IMR-90 (cell line): ENCODE results near the gene CYTH1. TPM values are rescaled to one million over a fixed set of nuclear protein-coding genes. Genes with fewer than 3 reads are reported as not detected.

ENCODE experiments used
- ATAC-seq: fragments of 200-7000 bp; cut with Tn5 transposase; 2 replicates; pipeline ENCODE4 v1.9.1; 2020; ENCODE audit warnings: low read depth, mild to moderate bottlenecking, moderate library complexity
- BruUV-seq: library from RNA; stranded (reverse); fragments of 400-500 nt; replicated peaks from 2 replicates; lab custom pipeline; 2021; lab: Mats Ljungman, UMichigan
- CTCF ChIA-PET: fragments of 300-600 bp; formaldehyde crosslinking; extraction: SDS; loops from one replicate; lab custom pipeline; 2021; ENCODE audit warnings: antibody characterized with exemption; lab: Yijun Ruan, JAX
- POLR2A ChIA-PET: fragments of 300-600 bp; sonication (Branson Sonifier 250); formaldehyde crosslinking; loops from one replicate; lab custom pipeline; 2022; ENCODE audit warnings: antibody characterized with exemption; ENCODE audit not compliant: unreplicated experiment; lab: Charles Lee
- DNase-seq: peaks from one replicate; pipeline ENCODE4 v3.0.0; 2013
- H2AFZ ChIP-seq: replicated peaks from 2 replicates; pipeline ENCODE3; 2013; ENCODE audit warnings: low read length, mild to moderate bottlenecking; ENCODE audit not compliant: poor library complexity
- H2AK5ac ChIP-seq: 2 replicates; pipeline ENCODE4 v1.6.1; 2013; ENCODE audit warnings: low read depth, low read length, inconsistent platforms
- H2AK9ac ChIP-seq: replicated peaks from 2 replicates; pipeline ENCODE3; 2013; ENCODE audit warnings: mild to moderate bottlenecking, low read depth, low read length, moderate library complexity; ENCODE audit not compliant: poor library complexity
- H2BK120ac ChIP-seq: 2 replicates; pipeline ENCODE4 v1.6.1; 2013; ENCODE audit warnings: low read depth, low read length, inconsistent platforms
- H2BK15ac ChIP-seq: 3 replicates; pipeline ENCODE4 v1.6.1; 2013; ENCODE audit warnings: low read depth, low read length, inconsistent platforms
- H2BK20ac ChIP-seq: 2 replicates; pipeline ENCODE4 v1.6.1; 2013; ENCODE audit warnings: low read depth, mild to moderate bottlenecking, inconsistent platforms, low read length, moderate library complexity
- H2BK5ac ChIP-seq: 2 replicates; pipeline ENCODE4 v1.6.1; 2013; ENCODE audit warnings: mild to moderate bottlenecking, low read depth, low read length, inconsistent platforms; ENCODE audit not compliant: poor library complexity, severe bottlenecking
- H3K14ac ChIP-seq: replicated peaks from 2 replicates; pipeline ENCODE4 v1.6.1; 2013; ENCODE audit warnings: low read depth, low read length, inconsistent platforms
- H3K18ac ChIP-seq: 2 replicates; pipeline ENCODE4 v1.6.1; 2013; ENCODE audit warnings: low read depth, low read length, control low read depth
- H3K23ac ChIP-seq: 2 replicates; pipeline ENCODE4 v1.6.1; 2013; ENCODE audit warnings: low read depth, low read length, inconsistent platforms
- H3K27ac ChIP-seq: 2 replicates; pipeline ENCODE4 v1.5.1; 2013; ENCODE audit warnings: mild to moderate bottlenecking, control low read depth, low read length; ENCODE audit not compliant: insufficient read depth
- H3K27me3 ChIP-seq: 2 replicates; pipeline ENCODE4 v1.6.1; 2013; ENCODE audit warnings: low read length; ENCODE audit not compliant: control insufficient read depth, insufficient read depth
- H3K36me3 ChIP-seq: 2 replicates; pipeline ENCODE4 v1.6.1; 2013; ENCODE audit warnings: low read length, mixed read lengths; ENCODE audit not compliant: control insufficient read depth, insufficient read depth
- H3K4ac ChIP-seq: 2 replicates; pipeline ENCODE4 v1.6.1; 2013; ENCODE audit warnings: low read depth, low read length, inconsistent platforms
- H3K4me1 ChIP-seq: 2 replicates; pipeline ENCODE4 v1.6.1; 2013; ENCODE audit warnings: low read length, mixed read lengths; ENCODE audit not compliant: control insufficient read depth, insufficient read depth
- H3K4me2 ChIP-seq: 2 replicates; pipeline ENCODE4 v1.6.1; 2013; ENCODE audit warnings: low read depth, mild to moderate bottlenecking, control low read depth, low read length, moderate library complexity
- H3K4me3 ChIP-seq: 2 replicates; pipeline ENCODE4 v1.5.1; 2013; ENCODE audit warnings: low read depth, mild to moderate bottlenecking, control low read depth, low read length, moderate library complexity; ENCODE audit not compliant: insufficient read depth
- H3K56ac ChIP-seq: 2 replicates; pipeline ENCODE4 v1.6.1; 2013; ENCODE audit warnings: low read length, inconsistent platforms; ENCODE audit not compliant: insufficient read depth; ENCODE audit errors: extremely low read depth
- H3K79me1 ChIP-seq, 2 experiments: 2 replicates each; pipeline ENCODE4 v1.6.1; 2013; ENCODE audit warnings: low read length in 2 of 2, inconsistent platforms in 1 of 2, low read depth in 1 of 2
- H3K9ac ChIP-seq: 2 replicates; pipeline ENCODE4 v1.6.1; 2013; ENCODE audit warnings: low read depth, low read length, control low read depth
- H3K9me1 ChIP-seq: 2 replicates; pipeline ENCODE4 v1.6.1; 2013; ENCODE audit warnings: low read length, inconsistent platforms; ENCODE audit not compliant: insufficient read depth
- H3K9me3 ChIP-seq: 2 replicates; pipeline ENCODE4 v1.6.1; 2013; ENCODE audit warnings: low read length; ENCODE audit not compliant: control insufficient read depth, insufficient read depth
- H4K20me1 ChIP-seq: 2 replicates; pipeline ENCODE4 v1.6.1; 2013; ENCODE audit warnings: low read length, inconsistent platforms; ENCODE audit not compliant: insufficient read depth
- H4K5ac ChIP-seq: 2 replicates; pipeline ENCODE4 v1.6.1; 2013; ENCODE audit warnings: mild to moderate bottlenecking, low read depth, low read length, control low read depth
- H4K8ac ChIP-seq, 2 experiments: 2 replicates each; pipeline ENCODE4 v1.6.1; 2013; ENCODE audit warnings: low read depth in 2 of 2, low read length in 2 of 2, control low read depth in 1 of 2, inconsistent platforms in 1 of 2
- H4K91ac ChIP-seq: 2 replicates; pipeline ENCODE4 v1.6.1; 2013; ENCODE audit warnings: low read depth, low read length, inconsistent platforms; ENCODE audit not compliant: insufficient read depth
- BHLHE40 ChIP-seq: fragments of 150-350 bp; IDR thresholded peaks from 2 replicates; pipeline ENCODE4 v1.6.1; 2016; ENCODE audit warnings: mild to moderate bottlenecking, low read depth, low read length
- MAFK ChIP-seq: IDR thresholded peaks from 2 replicates; pipeline ENCODE4 v1.6.1; 2012; ENCODE audit warnings: low read depth, low read length, improper control_type of control experiment
- POLR2A ChIP-seq: IDR thresholded peaks from 2 replicates; pipeline ENCODE4 v1.6.1; 2012; ENCODE audit warnings: mild to moderate bottlenecking, low read depth, low read length
- RCOR1 ChIP-seq: IDR thresholded peaks from 2 replicates; pipeline ENCODE4 v1.6.1; 2012; ENCODE audit warnings: mild to moderate bottlenecking, low read length, improper control_type of control experiment; ENCODE audit not compliant: insufficient replicate concordance
- RFX5 ChIP-seq: IDR thresholded peaks from 2 replicates; pipeline ENCODE4 v1.8.0; 2012; ENCODE audit warnings: low read depth, mild to moderate bottlenecking, low read length, moderate library complexity
- WGBS, 2 experiments: methylation state at CpG; one replicate each; pipeline versions ENCODE4 v1.1.5 to v1.1.7; 2013; ENCODE audit warnings: missing lambda C conversion rate in 2 of 2; ENCODE audit not compliant: insufficient read length in 1 of 2; ENCODE audit errors: extremely low coverage in 2 of 2; 5-methylcytosine and 5-hydroxymethylcytosine counted together
- dilution Hi-C: fragments of 300-500 bp; cut with HindIII; formaldehyde crosslinking; loops from one replicate; pipeline ENCODE4 v1.14.3; 2018; ENCODE audit warnings: low sequenced_read_pairs; ENCODE audit not compliant: unreplicated experiment
- in situ Hi-C: fragments of 300-500 bp; cut with MboI; formaldehyde crosslinking; loops from 3 replicates; pipeline ENCODE4 v1.14.3; 2019; ENCODE audit warnings: low sequenced_read_pairs, inconsistent platforms, mixed read lengths
- intact Hi-C: fragments of 100-400 bp; cut with micrococcal nuclease; formaldehyde crosslinking; loops from 2 replicates; pipeline ENCODE4 v1.10.0; 2022
- polyA plus RNA-seq, 3 experiments: library from polyadenylated mRNA; depleted of rRNA; stranded (reverse); fragments of >200 nt; gene quantifications; 2 replicates each; pipeline ENCODE4 v1.2.3, GENCODE V29; 2012; ENCODE audit warnings: low replicate concordance in 1 of 3
- total RNA-seq: library from RNA; depleted of rRNA; stranded (reverse); fragments of >200 nt; gene quantifications from 2 replicates; pipeline ENCODE4 v1.2.3, GENCODE V29; 2012

Gene CYTH1
- total and polyA plus RNA-seq, 2 of the 4 experiments (the other 2 are of a cell fraction) = 7.9 to 12.4 TPM

DNA sequence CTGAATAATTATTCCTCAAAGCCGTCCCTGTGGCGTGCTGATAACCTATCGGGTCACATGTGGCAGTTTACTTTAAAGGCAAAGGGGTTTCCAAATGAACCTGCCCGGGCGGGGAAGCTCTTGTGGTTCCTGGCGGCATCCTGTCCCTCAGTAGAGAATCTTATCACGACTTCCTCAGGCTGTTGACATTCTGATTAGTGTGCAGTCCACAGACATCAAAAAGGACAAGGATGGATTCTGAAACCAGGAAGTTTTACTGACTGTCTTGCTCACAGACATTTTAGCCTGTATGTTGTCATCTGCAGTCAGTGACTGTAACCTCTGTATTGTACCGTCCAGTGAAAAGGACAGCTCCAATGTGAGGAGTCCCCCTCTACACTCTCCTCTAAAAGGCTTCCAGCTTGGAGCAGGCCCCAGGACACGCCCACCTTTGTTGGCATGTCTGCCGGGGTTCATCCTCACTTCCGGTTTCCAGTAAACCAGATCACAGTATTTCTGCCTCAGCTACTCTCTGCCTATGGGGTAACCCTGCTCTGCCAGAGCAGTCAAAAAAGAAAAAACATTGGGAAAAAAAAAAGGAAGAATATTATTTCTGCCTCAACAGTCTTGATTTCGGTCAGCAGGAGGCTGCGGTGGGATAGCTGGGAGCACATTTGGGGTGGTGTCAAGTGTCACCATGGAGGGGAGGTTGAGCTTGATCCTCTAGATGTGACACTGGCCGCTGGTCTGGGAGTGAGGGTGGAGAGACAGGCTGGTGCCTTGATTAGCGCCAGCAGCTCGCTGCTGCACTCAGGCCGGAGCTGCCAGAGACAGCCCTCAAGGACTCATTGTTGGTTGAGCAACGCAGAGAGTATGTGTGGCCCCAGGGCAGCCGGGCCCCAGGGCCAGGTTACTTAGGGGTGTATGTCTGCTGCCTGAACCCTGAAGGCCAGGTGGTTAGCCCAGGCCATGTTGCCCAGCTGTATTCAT is 115.8 kb downstream of the CYTH1 start:
- H4K91ac ChIP-seq = no peak overlapping the region
- H4K8ac ChIP-seq = peak overlapping the region; percentile 17 to 77; a peak in 3 of 4 replicates
- ChIA-PET CTCF (interaction anchor here (1.2 kb wide), 1 partner anchor 14 kb away, joined by 3 read pairs; no protein-coding TSS in a partner anchor), POLR2A (no interaction called here)
- BruUV-seq = no TSS peak
- no peak overlapping the region for H2BK15ac ChIP-seq
- peak overlapping the region; percentile 80 for H2AFZ ChIP-seq
- peaks cover 3% of the 10 kb centered on the region for H3K27me3 ChIP-seq
- no peak overlapping the region for H2BK5ac ChIP-seq
- no peak overlapping the region for H3K27ac ChIP-seq
- H3K4me2 ChIP-seq = no peak overlapping the region
- H4K20me1 ChIP-seq = no peaks in the 10 kb centered on the region
- H2BK120ac ChIP-seq = no peak overlapping the region
- in situ Hi-C loops = no loop called here
- 0 out of 2 replicates have a peak overlapping the region, but pooled peaks have one; percentile 27 for H3K4ac ChIP-seq
- TF ChIP-seq RCOR1 (no peak), POLR2A (no peak), MAFK (no peak), BHLHE40 (no peak), RFX5 (no peak)
- no peaks in the 10 kb centered on the region for H3K36me3 ChIP-seq
- no peak overlapping the region for H3K18ac ChIP-seq
- H3K9me1 ChIP-seq = peaks cover 7% of the 10 kb centered on the region; the same call in 1 of the 2 replicates
- no peaks in the 10 kb centered on the region for H3K79me1 ChIP-seq
- ATAC-seq (peak; percentile 54), DNase-seq (no peak)
- no peak overlapping the region for H3K56ac ChIP-seq
- peak overlapping the region; percentile 25; the same call in 1 of the 2 replicates for H4K5ac ChIP-seq
- H3K4me1 ChIP-seq = peaks cover 2% of the 10 kb centered on the region; the same call in 1 of the 2 replicates
- H2BK20ac ChIP-seq = no peak overlapping the region
- WGBS, 2 experiments = 69% methylated on average over 13 of the region's 19 CpGs; no CpG with 5 or more reads in 1 of the 2 experiments
- H3K23ac ChIP-seq = no peak overlapping the region
- no peak overlapping the region for H3K4me3 ChIP-seq
- peak overlapping the region; percentile 39 for H2AK9ac ChIP-seq
- peak overlapping the region; percentile 28; the same call in 1 of the 2 replicates for H3K14ac ChIP-seq
- dilution Hi-C loops = no loop called here
- intact Hi-C loops = no loop called here
- no peak overlapping the region for H3K9ac ChIP-seq
- H3K9me3 ChIP-seq = no peaks in the 10 kb centered on the region
- peak overlapping the region; percentile 20; the same call in 1 of the 2 replicates for H2AK5ac ChIP-seq
